ENCODE measurements around the gene JMJD8.

- TF ChIP-seq CTCF (IDR thresholded peaks at IDR 0.05), result no peak
- no peak for TF ChIP-seq POLR2A (IDR thresholded peaks at IDR 0.05)
These were observed 9.2 kb upstream of the JMJD8 start for GRCh38 chr16:693364-693763.

Measured in esophagus squamous epithelium (tissue), 4 donors.